GM19043 (cell line): Measurements from ENCODE around the gene EXTL1.

Experiments used
- ATAC-seq: cut with Tn5 transposase; IDR thresholded peaks from one replicate; pipeline ENCODE4 v1.9.1; 2021; ENCODE audit warnings: low read depth; ENCODE audit not compliant: unreplicated experiment

The EXTL1 gene

GRCh38 chr1:26066857-26067256 is 45.3 kb downstream of the EXTL1 start:
- no peak for ATAC-seq

- ATAC-seq: no peak
These were observed 45.9 kb downstream of the EXTL1 start, which contains the start of gene TRIM63 for GRCh38 chr1:26067432-26067911. Gene TRIM63 (minus strand): TSS chr1:26067630. CDS start chr1:26067494, 136 bp downstream.

GRCh38 chr1:26069941-26070295 is 48.3 kb downstream of the EXTL1 start:
- no peak for ATAC-seq

GRCh38 chr1:26070296-26070962 is 48.9 kb downstream of the EXTL1 start:
- no peak for ATAC-seq

GRCh38 chr1:26070963-26071342 is 49.4 kb downstream of the EXTL1 start:
- ATAC-seq: no peak

- no peak for ATAC-seq
These were observed 50.7 kb downstream of the EXTL1 start for GRCh38 chr1:26072305-26072704.

GRCh38 chr1:26075421-26076144 is 54.0 kb downstream of the EXTL1 start:
- ATAC-seq: no peak

GRCh38 chr1:26077524-26077923 is 55.9 kb downstream of the EXTL1 start:
- ATAC-seq: no peak

GRCh38 chr1:26078286-26079177 is 57.0 kb downstream of the EXTL1 start:
- ATAC-seq: no peak

- ATAC-seq: no peak
These were observed 57.6 kb downstream of the EXTL1 start for GRCh38 chr1:26079178-26079563.

GRCh38 chr1:26079960-26080814 is 58.6 kb downstream of the EXTL1 start:
- no peak for ATAC-seq

GRCh38 chr1:26081267-26082019 is 59.9 kb downstream of the EXTL1 start:
- no peak for ATAC-seq

GRCh38 chr1:26082020-26082350 is 60.4 kb downstream of the EXTL1 start:
- no peak for ATAC-seq

- ATAC-seq: no peak
These were observed 61.6 kb downstream of the EXTL1 start for GRCh38 chr1:26083208-26083607.

- no peak for ATAC-seq
These were observed 62.6 kb downstream of the EXTL1 start for GRCh38 chr1:26084091-26084561.

GRCh38 chr1:26084844-26085243 is 63.3 kb downstream of the EXTL1 start:
- no peak for ATAC-seq
